AG08396 (cell line): ENCODE data around the gene GDPD1.
"Not testable (repeated sequence)": the region's sequence is repeated elsewhere in the genome, so short reads cannot be mapped to it uniquely, and the experiment has no call there.

Experiments used
- DNase-seq: peaks from one replicate; pipeline ENCODE4 v3.0.0; 2012; ENCODE audit warnings: low spot score, mixed read lengths

The GDPD1 gene

GRCh38 chr17:59254742-59255141 is 34.4 kb downstream of the GDPD1 start:
- DNase-seq: no peak

GRCh38 chr17:59257101-59257500 is 36.8 kb downstream of the GDPD1 start:
- DNase-seq: no peak

GRCh38 chr17:59260722-59261121 is 40.4 kb downstream of the GDPD1 start:
- no peak for DNase-seq

GRCh38 chr17:59266745-59267144 is 46.4 kb downstream of the GDPD1 start:
- no peak for DNase-seq

GRCh38 chr17:59267776-59268175 is 47.5 kb downstream of the GDPD1 start:
- no peak for DNase-seq

GRCh38 chr17:59275618-59276017 is 55.3 kb downstream of the GDPD1 start:
- no peak for DNase-seq

- DNase-seq: no peak
Observed at GRCh38 chr17:59277031-59277430, 56.7 kb downstream of the GDPD1 start.

- no peak for DNase-seq
Observed at GRCh38 chr17:59278406-59278805, 58.1 kb downstream of the GDPD1 start.

- DNase-seq: no peak
Observed at GRCh38 chr17:59284317-59284716, 64.0 kb downstream of the GDPD1 start.

- peak; percentile 12 for DNase-seq
Observed at GRCh38 chr17:59287452-59287851, 67.1 kb downstream of the GDPD1 start.

- DNase-seq: no peak
Observed at GRCh38 chr17:59287891-59288290, 67.6 kb downstream of the GDPD1 start.

- DNase-seq: no peak
Observed at GRCh38 chr17:59289981-59290301, 69.6 kb downstream of the GDPD1 start.

GRCh38 chr17:59290302-59290998 is 70.1 kb downstream of the GDPD1 start:
- not testable (repeated sequence) for DNase-seq

GRCh38 chr17:59292174-59292523 is 71.8 kb downstream of the GDPD1 start:
- DNase-seq: no peak

GRCh38 chr17:59296190-59296589 is 75.9 kb downstream of the GDPD1 start:
- DNase-seq: no peak

- no peak for DNase-seq
Observed at GRCh38 chr17:59298521-59298920, 78.2 kb downstream of the GDPD1 start.

- no peak for DNase-seq
Observed at GRCh38 chr17:59299400-59300092, 79.2 kb downstream of the GDPD1 start.

- no peak for DNase-seq
Observed at GRCh38 chr17:59300941-59301340, 80.6 kb downstream of the GDPD1 start.

GRCh38 chr17:59304811-59305210 is 84.5 kb downstream of the GDPD1 start:
- no peak for DNase-seq

GRCh38 chr17:59310263-59310920 is 90.1 kb downstream of the GDPD1 start:
- no peak for DNase-seq

- DNase-seq: peak; percentile 69
Observed at GRCh38 chr17:59311051-59311468, 90.7 kb downstream of the GDPD1 start.

- not testable (repeated sequence) for DNase-seq
Observed at GRCh38 chr17:59311521-59311920, 91.2 kb downstream of the GDPD1 start.

GRCh38 chr17:59315866-59316265 is 95.6 kb downstream of the GDPD1 start:
- no peak for DNase-seq
